Effector memory CD4-positive, alpha-beta T cell (primary cell): ENCODE results near the gene NECTIN2.

Experiments
- DNase-seq, 3 donors: peaks; one replicate each; pipeline ENCODE4 v3.0.0-alpha.2; 2020
- H3K27ac ChIP-seq: 2 replicates; pipeline ENCODE4 v1.7.0; 2013; ENCODE audit warnings: mild to moderate bottlenecking, low read length, moderate library complexity; ENCODE audit not compliant: insufficient read depth, poor library complexity, severe bottlenecking
- H3K27me3 ChIP-seq: replicated peaks from 2 replicates; pipeline ENCODE4 v1.7.0; 2013; ENCODE audit warnings: mild to moderate bottlenecking, low read length; ENCODE audit not compliant: insufficient read depth, control insufficient read depth, poor library complexity, severe bottlenecking
- H3K36me3 ChIP-seq: 2 replicates; pipeline ENCODE4 v1.7.0; 2013; ENCODE audit warnings: mild to moderate bottlenecking, low read length, moderate library complexity; ENCODE audit not compliant: control insufficient read depth, insufficient read depth
- H3K4me1 ChIP-seq: 2 replicates; pipeline ENCODE4 v1.7.0; 2013; ENCODE audit warnings: low read length, mild to moderate bottlenecking; ENCODE audit not compliant: control insufficient read depth, insufficient read depth, poor library complexity, severe bottlenecking
- H3K4me3 ChIP-seq: 2 replicates; pipeline ENCODE4 v1.7.0; 2013; ENCODE audit warnings: low read length, low read depth, mild to moderate bottlenecking; ENCODE audit not compliant: insufficient read depth, poor library complexity, severe bottlenecking
- H3K9me3 ChIP-seq: 2 replicates; pipeline ENCODE4 v1.7.0; 2013; ENCODE audit warnings: mild to moderate bottlenecking, low read length, moderate library complexity; ENCODE audit not compliant: control insufficient read depth

Gene NECTIN2

GRCh38 chr19:44892932-44893331, 46.8 kb downstream of the NECTIN2 start:
- Histone ChIP-seq H3K9me3 (no peaks in the 10 kb centered on the region), H3K27me3 (no peaks in the 10 kb centered on the region), H3K4me3 (no peak overlapping the region), H3K27ac (no peak overlapping the region), H3K4me1 (peaks cover 15% of the 10 kb centered on the region), H3K36me3 (peaks cover 47% of the 10 kb centered on the region)
- DNase-seq, result no peak

GRCh38 chr19:44893332-44894051, 47.4 kb downstream of the NECTIN2 start:
- H3K27me3 ChIP-seq, result no peaks in the 10 kb centered on the region
- H3K27ac ChIP-seq, result no peak overlapping the region
- no peak for DNase-seq
- H3K36me3 ChIP-seq, result peaks cover 52% of the 10 kb centered on the region
- peaks cover 15% of the 10 kb centered on the region for H3K4me1 ChIP-seq
- no peaks in the 10 kb centered on the region for H3K9me3 ChIP-seq
- no peak overlapping the region for H3K4me3 ChIP-seq

GRCh38 chr19:44894052-44894400, 47.9 kb downstream of the NECTIN2 start:
- no peak for DNase-seq
- H3K27me3 ChIP-seq, result no peaks in the 10 kb centered on the region
- no peak overlapping the region for H3K4me3 ChIP-seq
- no peak overlapping the region for H3K27ac ChIP-seq
- peaks cover 15% of the 10 kb centered on the region for H3K4me1 ChIP-seq
- peaks cover 53% of the 10 kb centered on the region for H3K36me3 ChIP-seq
- no peaks in the 10 kb centered on the region for H3K9me3 ChIP-seq

GRCh38 chr19:44894946-44895345, 48.8 kb downstream of the NECTIN2 start:
- H3K4me3 ChIP-seq, result no peak overlapping the region
- H3K9me3 ChIP-seq, result no peaks in the 10 kb centered on the region
- no peak for DNase-seq
- H3K36me3 ChIP-seq, result peaks cover 59% of the 10 kb centered on the region
- H3K27ac ChIP-seq, result no peak overlapping the region
- no peaks in the 10 kb centered on the region for H3K27me3 ChIP-seq
- H3K4me1 ChIP-seq, result peaks cover 10% of the 10 kb centered on the region

- no peak overlapping the region for H3K27ac ChIP-seq
- no peaks in the 10 kb centered on the region for H3K9me3 ChIP-seq
- no peak for DNase-seq
- H3K27me3 ChIP-seq, result no peaks in the 10 kb centered on the region
- H3K36me3 ChIP-seq, result peaks cover 79% of the 10 kb centered on the region
- H3K4me3 ChIP-seq, result no peak overlapping the region
- H3K4me1 ChIP-seq, result no peaks in the 10 kb centered on the region
Measured at GRCh38 chr19:44897835-44898234, 51.7 kb downstream of the NECTIN2 start.

GRCh38 chr19:44900328-44901244, 54.5 kb downstream of the NECTIN2 start:
- H3K9me3 ChIP-seq, result no peaks in the 10 kb centered on the region
- H3K36me3 ChIP-seq, result peaks cover 56% of the 10 kb centered on the region

GRCh38 chr19:44903216-44903601, 57.1 kb downstream of the NECTIN2 start:
- no peak overlapping the region for H3K4me3 ChIP-seq
- H3K27ac ChIP-seq, result no peak overlapping the region
- H3K9me3 ChIP-seq, result no peaks in the 10 kb centered on the region
- no peaks in the 10 kb centered on the region for H3K4me1 ChIP-seq
- H3K27me3 ChIP-seq, result peaks cover 15% of the 10 kb centered on the region
- DNase-seq, result no peak
- H3K36me3 ChIP-seq, result peaks cover 30% of the 10 kb centered on the region

More at GRCh38 chr19:44900328-44901244, 54.5 kb downstream of the NECTIN2 start:
- no peak for DNase-seq
- Histone ChIP-seq H3K4me3 (no peak overlapping the region), H3K27me3 (peaks cover 4% of the 10 kb centered on the region), H3K27ac (no peak overlapping the region), H3K4me1 (no peaks in the 10 kb centered on the region)

GRCh38 chr19:44903602-44904425, 57.7 kb downstream of the NECTIN2 start:
- no peaks in the 10 kb centered on the region for H3K4me1 ChIP-seq
- H3K36me3 ChIP-seq, result peaks cover 27% of the 10 kb centered on the region
- DNase-seq, result peak; percentile 48 to 59 (median 49)
- no peak overlapping the region for H3K27ac ChIP-seq
- H3K9me3 ChIP-seq, result no peaks in the 10 kb centered on the region
- peaks cover 15% of the 10 kb centered on the region for H3K27me3 ChIP-seq
- H3K4me3 ChIP-seq, result no peak overlapping the region

- H3K4me3 ChIP-seq, result no peak overlapping the region
- H3K9me3 ChIP-seq, result no peaks in the 10 kb centered on the region
- H3K27me3 ChIP-seq, result peaks cover 15% of the 10 kb centered on the region
- no peaks in the 10 kb centered on the region for H3K4me1 ChIP-seq
- no peak for DNase-seq
- H3K36me3 ChIP-seq, result peaks cover 25% of the 10 kb centered on the region
- no peak overlapping the region for H3K27ac ChIP-seq
Measured at GRCh38 chr19:44904426-44904994, 58.4 kb downstream of the NECTIN2 start.
